Measurements from ENCODE around the gene RIN3. TPM values are rescaled to one million over a fixed set of nuclear protein-coding genes. Genes with fewer than 3 reads are reported as not detected.

Gene RIN3
- total and polyA plus RNA-seq, 4 donors = 5.0 to 15.6 (median 9.0) TPM

DNA sequence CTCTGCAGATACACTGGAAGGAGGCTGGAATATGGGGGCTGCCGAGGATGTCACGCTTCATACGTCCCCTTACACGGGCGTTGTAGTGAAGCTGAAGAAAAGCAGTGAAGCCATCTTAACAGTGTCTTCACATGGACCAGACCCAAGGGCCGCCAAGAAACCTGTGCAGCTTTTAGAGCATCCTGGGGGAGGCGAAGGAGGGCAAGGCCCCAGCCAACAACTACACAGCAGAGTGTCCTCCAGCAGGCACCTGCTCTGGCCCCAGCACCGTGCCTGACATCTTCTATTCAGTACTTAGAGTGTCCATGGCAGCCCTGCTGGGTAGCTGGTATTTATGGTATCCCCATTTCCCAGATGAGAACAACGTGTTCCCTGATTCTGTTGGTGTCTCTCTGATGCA is 48.9 kb upstream of the RIN3 start:
- no peaks in the 10 kb centered on the region for H3K27me3 ChIP-seq (ENCODE audit: control insufficient read depth in 4 of 4, insufficient read depth in 4 of 4, low read length in 3 of 4)
- H3K9me3 ChIP-seq (ENCODE audit: control insufficient read depth in 4 of 4, low read length in 3 of 4) = peaks cover 0 to 3% (median 3%) of the 10 kb centered on the region in 4 donors
- H3K36me3 ChIP-seq (ENCODE audit: control insufficient read depth in 4 of 4, insufficient read depth in 3 of 4, low read depth in 1 of 4, low read length in 3 of 4) = no peaks in the 10 kb centered on the region
- H3K27ac ChIP-seq (ENCODE audit: low read depth in 1 of 2, low read length in 2 of 2) = no peak overlapping the region
- DNase-seq (ENCODE audit: low spot score) = no peak
- no peak for TF ChIP-seq MAX (IDR thresholded peaks at IDR 0.05)
- TF ChIP-seq EGR1 (IDR thresholded peaks at IDR 0.05; ENCODE audit: low read depth in 2 of 2) = no peak
- WGBS = 95% methylated on average over 9 of the region's 9 CpGs
- H3K4me1 ChIP-seq (ENCODE audit: control insufficient read depth in 4 of 4, insufficient read depth in 4 of 4, low read length in 3 of 4) = peaks cover 0 to 5% (median 0%) of the 10 kb centered on the region in 4 donors
- no peak overlapping the region for H3K4me3 ChIP-seq (ENCODE audit: low read depth in 1 of 3, low read length in 3 of 3)
- H3K9ac ChIP-seq (ENCODE audit: low read depth in 1 of 2, low read length in 2 of 2) = no peak overlapping the region

DNA sequence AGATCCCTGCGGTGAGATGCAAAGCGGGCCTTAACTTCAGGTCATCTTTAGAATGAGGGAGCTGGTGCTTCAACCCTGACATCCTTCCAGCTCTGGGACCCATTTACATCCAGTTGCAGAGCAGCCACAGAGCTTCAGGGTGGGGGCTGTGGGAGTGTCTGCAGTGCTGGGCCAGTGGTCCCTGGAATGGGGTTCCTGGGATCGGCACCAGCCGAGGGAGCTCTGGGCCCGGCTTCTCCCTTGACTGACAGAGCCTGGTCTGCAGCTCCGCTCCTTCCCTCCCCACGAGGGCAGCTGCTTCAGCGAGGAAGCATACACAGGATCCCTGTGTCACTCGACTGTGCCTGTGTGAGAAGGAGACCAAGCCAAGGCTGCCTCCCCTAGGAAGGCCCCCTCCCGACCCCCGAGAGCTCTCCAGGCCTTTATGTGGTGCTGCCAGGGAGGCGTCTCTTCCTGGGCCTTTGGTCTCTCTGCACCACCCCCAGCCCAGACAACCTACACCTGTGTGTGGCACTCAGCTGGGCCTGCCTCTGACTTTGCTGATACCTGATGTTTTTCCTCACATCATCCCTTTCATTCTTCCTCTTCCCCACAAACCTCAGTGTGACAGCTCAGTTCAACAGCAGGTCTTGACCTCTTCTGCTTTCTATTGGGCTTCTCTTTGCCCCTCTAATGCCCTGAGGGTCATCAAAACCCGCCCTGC is 48.1 kb upstream of the RIN3 start:
- TF ChIP-seq FOXA1 (IDR thresholded peaks at IDR 0.05) = no peak
- TF ChIP-seq HNF4G (IDR thresholded peaks at IDR 0.05) = no peak
- no peak for TF ChIP-seq SP1 (IDR thresholded peaks at IDR 0.05)
- TF ChIP-seq REST (IDR thresholded peaks at IDR 0.05) = no peak
- TF ChIP-seq TAF1 (conservative IDR thresholded peaks at IDR 0.05) = no peak
- no peak for TF ChIP-seq MAX (IDR thresholded peaks at IDR 0.05)
- TF ChIP-seq FOXA2 (IDR thresholded peaks at IDR 0.05) = no peak
- no peak for TF ChIP-seq JUND (IDR thresholded peaks at IDR 0.05)
- Histone ChIP-seq H3K4me3 (ENCODE audit: low read depth in 1 of 3, low read length in 3 of 3) (no peak overlapping the region), H3K9ac (ENCODE audit: low read depth in 1 of 2, low read length in 2 of 2) (no peak overlapping the region), H3K27me3 (ENCODE audit: control insufficient read depth in 4 of 4, insufficient read depth in 4 of 4, low read length in 3 of 4) (no peaks in the 10 kb centered on the region), H3K36me3 (ENCODE audit: control insufficient read depth in 4 of 4, insufficient read depth in 3 of 4, low read depth in 1 of 4, low read length in 3 of 4) (no peaks in the 10 kb centered on the region), H3K27ac (ENCODE audit: low read depth in 1 of 2, low read length in 2 of 2) (no peak overlapping the region), H3K4me1 (ENCODE audit: control insufficient read depth in 4 of 4, insufficient read depth in 4 of 4, low read length in 3 of 4) (peaks cover 0 to 5% (median 0%) of the 10 kb centered on the region in 4 donors), H3K9me3 (ENCODE audit: control insufficient read depth in 4 of 4, low read length in 3 of 4) (peaks cover 0 to 3% (median 3%) of the 10 kb centered on the region in 4 donors)
- 82% methylated on average over 13 of the region's 13 CpGs for WGBS
- no peak for DNase-seq (ENCODE audit: low spot score)

DNA sequence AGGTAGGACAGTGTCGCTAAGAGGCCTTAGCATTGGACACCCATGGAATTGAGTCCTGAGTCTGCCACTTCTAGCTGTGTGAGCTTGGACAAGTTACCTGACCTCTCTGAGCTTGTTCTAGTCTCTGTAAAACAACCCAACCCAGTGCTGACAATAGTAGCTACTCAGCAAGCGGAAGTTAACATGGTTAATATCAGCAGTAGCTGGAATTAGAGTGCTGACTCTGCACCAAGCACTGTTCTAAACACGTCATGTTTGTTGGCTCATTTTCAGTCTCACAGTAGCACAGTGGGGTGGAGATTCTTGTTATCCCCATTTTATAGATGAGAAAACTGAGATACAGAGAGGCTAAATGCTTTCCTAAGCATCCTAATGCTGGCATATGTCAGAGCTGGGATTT is 47.5 kb upstream of the RIN3 start:
- H3K27me3 ChIP-seq (ENCODE audit: control insufficient read depth in 4 of 4, insufficient read depth in 4 of 4, low read length in 3 of 4) = no peaks in the 10 kb centered on the region
- WGBS = 80% methylated on average over 3 of the region's 3 CpGs
- H3K27ac ChIP-seq (ENCODE audit: low read depth in 1 of 2, low read length in 2 of 2) = no peak overlapping the region

More for the DNA sequence above, 47.5 kb upstream of the RIN3 start:
- TF ChIP-seq HNF4A (conservative IDR thresholded peaks at IDR 0.05) (no peak), FOXA2 (IDR thresholded peaks at IDR 0.05) (no peak), REST (IDR thresholded peaks at IDR 0.05) (no peak), NR2F2 (IDR thresholded peaks at IDR 0.05) (no peak), GABPA (IDR thresholded peaks at IDR 0.05 in 1 of 2, conservative IDR thresholded peaks at IDR 0.05 in 1 of 2) (no peak), JUND (IDR thresholded peaks at IDR 0.05) (no peak), EGR1 (IDR thresholded peaks at IDR 0.05; ENCODE audit: low read depth in 2 of 2) (no peak), TAF1 (conservative IDR thresholded peaks at IDR 0.05) (no peak), CTCF (IDR thresholded peaks at IDR 0.05; ENCODE audit: low read depth, low read length, missing input control) (no peak), MAX (IDR thresholded peaks at IDR 0.05) (no peak)
- TF ChIP-seq, protein P1, sequence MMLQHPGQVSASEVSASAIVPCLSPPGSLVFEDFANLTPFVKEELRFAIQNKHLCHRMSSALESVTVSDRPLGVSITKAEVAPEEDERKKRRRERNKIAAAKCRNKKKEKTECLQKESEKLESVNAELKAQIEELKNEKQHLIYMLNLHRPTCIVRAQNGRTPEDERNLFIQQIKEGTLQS (IDR thresholded peaks at IDR 0.05) = no peak
- no peak for DNase-seq (ENCODE audit: low spot score)
- Histone ChIP-seq H3K4me1 (ENCODE audit: control insufficient read depth in 4 of 4, insufficient read depth in 4 of 4, low read length in 3 of 4) (peaks cover 0 to 5% (median 0%) of the 10 kb centered on the region in 4 donors), H3K4me3 (ENCODE audit: low read depth in 1 of 3, low read length in 3 of 3) (no peak overlapping the region), H3K36me3 (ENCODE audit: control insufficient read depth in 4 of 4, insufficient read depth in 3 of 4, low read depth in 1 of 4, low read length in 3 of 4) (no peaks in the 10 kb centered on the region), H3K9me3 (ENCODE audit: control insufficient read depth in 4 of 4, low read length in 3 of 4) (peaks cover 0 to 3% (median 3%) of the 10 kb centered on the region in 4 donors), H3K9ac (ENCODE audit: low read depth in 1 of 2, low read length in 2 of 2) (no peak overlapping the region)

All from liver (tissue), 9 donors.